GM21526 (cell line): ENCODE measurements around the gene ARL14EPL.
"Not testable (repeated sequence)": the region's sequence is repeated elsewhere in the genome, so short reads cannot be mapped to it uniquely, and the experiment has no call there.

Experiments
- ATAC-seq: cut with Tn5 transposase; IDR thresholded peaks from one replicate; pipeline ENCODE4 v1.9.1; 2021; ENCODE audit warnings: moderate library complexity; ENCODE audit not compliant: unreplicated experiment, low FRiP score

ARL14EPL gene

DNA sequence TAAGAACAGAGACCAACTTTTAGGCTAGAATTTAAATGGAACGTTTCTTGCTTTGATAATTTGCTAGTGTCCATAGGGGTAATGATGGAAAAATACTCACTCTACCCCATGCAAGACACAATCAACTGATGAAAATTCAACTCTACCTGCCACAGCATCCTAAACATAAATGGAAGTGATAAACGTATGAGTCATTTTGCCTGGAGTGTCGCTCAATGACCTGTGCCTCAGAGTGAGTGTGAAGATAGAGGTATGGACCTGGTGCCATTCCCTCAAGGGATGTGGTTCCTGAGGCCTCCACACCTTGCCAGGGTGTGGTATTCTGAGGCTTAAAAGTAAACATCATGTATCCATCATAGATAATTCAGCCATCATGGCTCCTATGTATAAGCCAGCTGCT lies 14.0 kb downstream of the ARL14EPL start:
- ATAC-seq: no peak

DNA sequence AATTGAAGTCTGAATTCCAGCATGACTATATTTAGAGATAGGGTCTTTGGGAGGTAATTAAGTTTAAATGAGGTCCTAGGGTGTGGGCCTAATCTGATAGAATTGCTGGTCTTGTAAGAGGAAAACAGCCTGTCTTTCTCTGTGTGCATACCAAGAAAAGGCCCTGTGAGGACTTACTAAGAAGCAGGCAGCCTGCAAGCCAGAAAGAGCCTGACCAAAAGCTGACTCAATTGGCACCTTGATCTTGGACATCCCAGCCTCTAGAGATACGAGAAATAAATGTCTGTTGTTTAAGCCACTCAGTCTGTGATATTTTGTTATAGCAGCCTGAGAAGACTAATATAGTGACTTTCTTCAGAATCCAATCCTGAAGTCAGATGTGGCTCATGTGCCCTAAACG lies 14.6 kb downstream of the ARL14EPL start:
- no peak for ATAC-seq

DNA sequence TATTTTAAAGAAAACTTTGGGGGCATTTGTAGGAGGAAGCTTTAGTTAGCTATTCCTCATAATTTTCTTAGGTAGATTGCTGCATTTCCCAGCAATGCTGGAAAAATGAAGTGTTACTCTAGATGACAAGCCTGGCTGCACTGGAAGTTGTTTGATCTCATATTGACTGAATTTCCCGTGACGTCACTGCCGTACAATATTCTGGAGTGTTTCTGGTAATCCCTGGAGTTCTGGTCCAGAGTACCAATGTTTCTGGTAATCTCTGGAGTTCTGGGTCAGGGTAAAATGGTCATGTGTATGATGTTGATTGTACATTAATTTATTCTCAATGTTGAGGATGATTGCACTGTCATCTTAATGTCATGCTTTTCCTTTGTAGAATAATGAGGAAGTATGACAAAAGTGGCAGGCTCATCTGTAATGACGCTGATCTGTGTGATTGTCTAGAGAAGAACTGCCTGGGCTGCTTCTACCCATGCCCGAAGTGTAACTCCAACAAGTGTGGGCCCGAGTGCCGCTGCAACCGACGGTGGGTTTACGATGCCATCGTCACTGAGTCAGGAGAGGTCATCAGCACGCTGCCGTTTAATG lies 26.2 kb downstream of the ARL14EPL start:
- ATAC-seq: no peak

DNA sequence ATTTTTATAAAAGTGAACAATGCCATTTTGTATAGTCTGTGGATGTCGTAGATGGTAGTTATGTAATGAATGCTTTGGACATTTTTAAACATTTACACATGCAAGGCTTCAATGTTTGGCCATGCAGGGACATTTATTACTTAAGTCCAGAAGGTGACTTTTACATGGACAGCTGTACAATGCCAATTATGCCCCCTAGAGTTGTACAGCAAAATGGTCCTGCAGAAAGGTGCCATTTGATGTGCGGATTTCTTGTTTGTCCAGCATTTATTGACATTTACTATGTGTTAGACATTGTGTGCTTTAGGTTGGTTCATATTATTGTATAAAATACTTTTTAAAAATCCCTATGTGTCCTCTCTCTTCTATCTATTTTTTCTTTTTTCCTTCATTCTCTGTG lies 30.1 kb downstream of the ARL14EPL start:
- ATAC-seq: no peak

- no peak for ATAC-seq
Observed at GRCh38 chr5:116063950-116064349, 31.7 kb downstream of the ARL14EPL start.

DNA sequence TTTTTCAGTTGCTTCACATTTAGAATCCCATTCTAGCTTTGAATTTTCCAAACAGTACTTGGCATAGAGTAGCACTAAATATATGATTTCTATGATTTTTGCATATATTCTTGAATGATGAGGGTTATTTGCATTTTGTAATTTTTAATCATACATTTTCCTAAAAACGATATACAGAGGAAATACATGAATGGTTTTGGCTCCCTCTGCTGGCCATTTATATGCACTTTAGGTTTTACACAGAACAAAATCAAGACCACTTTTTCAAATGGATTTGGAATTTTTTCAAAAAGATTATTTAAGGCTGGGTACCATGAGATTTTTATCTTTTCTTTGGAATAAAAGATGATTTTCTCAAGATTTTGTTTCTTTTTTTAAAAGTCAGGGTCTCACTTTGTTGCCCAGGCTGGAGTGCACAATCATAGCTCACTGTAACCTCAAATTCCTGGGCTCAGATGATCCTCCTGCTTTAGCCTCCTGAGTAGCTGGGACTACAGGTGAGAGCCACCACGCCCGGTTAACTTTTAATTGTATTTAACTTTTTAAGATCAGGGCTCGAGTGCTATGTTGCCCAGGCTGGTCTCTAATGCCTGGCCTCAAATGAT lies 35.9 kb downstream of the ARL14EPL start:
- ATAC-seq: no peak

DNA sequence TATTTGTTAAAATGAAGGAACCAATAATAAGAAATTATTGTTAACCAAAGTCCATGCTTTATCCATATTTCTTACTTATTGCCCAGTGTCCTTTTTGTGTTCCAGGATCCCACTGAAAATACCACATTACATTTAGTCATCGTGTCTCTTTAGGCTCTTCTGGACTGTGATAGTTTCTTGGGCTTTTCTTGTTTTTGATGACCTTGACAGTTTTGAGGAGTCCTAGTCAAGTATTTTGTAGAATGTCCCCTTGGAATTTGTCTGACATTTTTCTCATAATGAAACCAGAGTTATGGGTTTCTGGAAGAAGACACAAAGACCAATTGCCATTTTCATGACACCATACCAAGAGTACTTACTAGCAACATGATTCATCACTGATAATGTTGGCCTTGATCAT lies 38.9 kb downstream of the ARL14EPL start:
- no peak for ATAC-seq

- no peak for ATAC-seq
Observed at GRCh38 chr5:116075191-116075831, 43.0 kb downstream of the ARL14EPL start.

DNA sequence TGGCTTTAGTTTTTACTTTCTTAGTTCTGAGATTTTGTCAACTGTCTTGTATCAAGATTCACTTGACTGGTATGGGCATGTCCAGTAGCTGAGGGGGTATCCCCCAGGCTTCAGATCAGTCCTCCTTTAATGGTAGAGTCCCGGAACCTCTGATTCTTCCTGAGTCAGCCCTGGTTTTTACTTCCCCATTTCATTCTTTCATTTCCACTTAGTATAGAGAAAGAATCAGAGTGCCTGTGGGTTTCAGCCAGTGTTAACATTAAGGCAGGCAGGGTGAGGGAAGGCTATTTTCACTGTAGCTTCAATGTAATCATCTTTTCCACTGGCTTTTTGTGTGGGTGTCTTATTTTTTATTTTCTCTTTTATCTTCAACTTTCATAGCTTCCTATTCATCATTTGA lies 44.2 kb downstream of the ARL14EPL start:
- ATAC-seq: peak; percentile 99

GRCh38 chr5:116078199-116078598 lies 45.9 kb downstream of the ARL14EPL start:
- ATAC-seq: no peak

- peak; percentile 46 for ATAC-seq
Observed at GRCh38 chr5:116084287-116084691, 52.0 kb downstream of the ARL14EPL start.

GRCh38 chr5:116084871-116085715 lies 52.8 kb downstream of the ARL14EPL start, which contains the start of gene COMMD10:
TSS of gene COMMD10 (plus strand) at chr5:116085025.
- ATAC-seq: peak; percentile 89

- ATAC-seq: not testable (repeated sequence)
Observed at GRCh38 chr5:116086309-116086708, 54.0 kb downstream of the ARL14EPL start.

DNA sequence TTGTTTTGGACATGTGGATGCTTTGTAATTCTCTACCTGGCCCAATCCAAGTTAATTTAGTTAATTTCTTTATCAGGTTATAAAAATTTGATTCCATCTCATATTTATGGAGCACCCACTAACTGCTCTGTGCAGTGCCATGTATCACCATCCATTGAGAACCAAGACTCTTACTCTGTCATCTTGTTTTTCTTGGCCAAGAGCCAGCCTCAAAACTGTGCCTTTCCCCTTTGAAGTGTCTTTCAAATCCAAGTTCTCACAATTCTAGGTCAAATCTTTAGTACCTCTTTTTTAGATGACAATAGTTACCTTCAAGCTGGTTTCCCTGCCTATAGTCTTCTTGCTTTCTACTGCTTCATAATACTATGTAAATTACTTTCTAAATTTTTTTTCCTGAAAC lies 55.8 kb downstream of the ARL14EPL start:
- ATAC-seq: no peak

- ATAC-seq: no peak
Observed at GRCh38 chr5:116090302-116090701, 58.0 kb downstream of the ARL14EPL start.

DNA sequence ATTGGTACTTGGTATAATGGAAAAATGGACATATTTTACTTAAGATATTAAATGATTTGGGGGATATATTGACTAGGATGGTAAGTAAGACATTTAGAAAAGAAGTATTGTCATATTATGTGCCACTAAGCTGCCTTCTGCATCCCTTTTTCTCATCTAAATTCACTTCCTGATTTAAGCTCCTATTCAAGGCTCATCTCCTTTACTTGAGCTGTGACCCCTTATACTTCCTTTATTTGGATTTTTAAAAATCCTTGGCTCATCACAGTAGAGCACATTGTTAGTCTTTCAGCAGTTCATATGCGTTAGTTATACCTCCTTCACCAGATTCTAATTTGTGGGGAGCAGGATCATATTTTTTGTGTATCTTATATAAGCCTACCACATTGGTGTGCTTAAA lies 59.1 kb downstream of the ARL14EPL start:
- no peak for ATAC-seq

DNA sequence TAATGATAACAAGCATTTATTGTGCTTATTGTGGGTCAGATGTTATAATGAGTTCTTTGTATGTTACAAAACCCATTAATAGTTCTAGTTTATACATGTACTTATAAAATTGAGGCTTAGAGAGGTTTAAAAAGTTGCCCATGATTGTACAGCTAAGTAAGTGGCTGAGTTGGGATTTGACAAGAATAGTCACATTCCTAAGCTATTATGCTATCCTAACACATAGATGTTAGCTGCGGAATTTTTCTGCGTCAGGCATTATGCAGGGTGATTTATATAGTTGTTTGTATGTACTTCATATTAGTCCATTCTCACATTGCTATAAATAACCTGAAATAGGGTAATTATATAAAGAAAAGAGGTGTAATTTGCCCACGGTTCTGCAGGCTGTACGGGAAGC lies 65.0 kb downstream of the ARL14EPL start:
- no peak for ATAC-seq

DNA sequence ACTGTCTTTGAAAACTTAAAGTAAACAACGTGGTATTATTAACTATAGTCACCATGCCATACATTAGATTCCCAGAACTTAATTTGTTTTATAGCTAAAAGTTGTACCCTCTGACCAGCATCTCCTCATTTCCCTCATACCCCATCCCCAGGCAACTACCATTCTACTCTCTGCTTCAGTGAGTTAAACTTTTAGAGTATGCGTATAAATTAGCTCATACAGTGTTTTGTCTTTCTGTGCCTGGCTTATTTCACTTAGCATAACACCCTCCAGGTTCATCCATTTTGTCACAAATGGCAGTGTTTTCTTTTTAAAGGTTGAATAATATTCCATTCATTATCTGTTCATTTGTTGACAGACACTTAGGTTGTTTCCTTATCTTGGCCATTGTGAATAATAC lies 66.7 kb downstream of the ARL14EPL start:
- ATAC-seq: no peak

DNA sequence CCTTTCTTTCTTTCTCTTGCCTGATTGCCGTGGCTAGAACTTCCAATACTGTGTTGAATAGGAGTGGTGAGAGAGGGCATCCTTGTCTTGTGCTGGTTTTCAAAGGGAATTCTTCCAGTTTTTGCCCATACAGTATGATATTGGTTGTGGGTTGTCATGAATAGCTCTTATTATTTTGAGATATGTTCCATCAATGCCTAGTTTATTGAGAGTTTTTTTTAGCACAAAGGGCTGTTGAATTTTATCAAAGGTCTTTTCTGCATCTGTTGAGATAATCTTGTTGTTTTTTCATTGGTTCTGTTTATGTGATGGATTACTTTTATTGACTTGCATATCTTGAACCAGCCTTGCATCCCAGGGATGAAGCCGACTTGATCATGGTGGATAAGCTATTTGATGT lies 72.7 kb downstream of the ARL14EPL start:
- ATAC-seq: not testable (repeated sequence)
